ENCODE data around the gene COPB2.

- no peak for TF ChIP-seq CTCF (IDR thresholded peaks at IDR 0.05)
- TF ChIP-seq POLR2AphosphoS5 (IDR thresholded peaks at IDR 0.05), result no peak
Measured at GRCh38 chr3:139355891-139356290, 33.6 kb downstream of the COPB2 start.
